Mammary epithelial cell (primary cell): ENCODE results near the gene PRDM2.

Experiments
- CTCF ChIP-seq, 2 donors: IDR thresholded peaks in 1 of 2; conservative IDR thresholded peaks in 1 of 2; 2 replicates each; pipeline ENCODE4 v1.5.1; 2011 to 2012; ENCODE audit warnings: inconsistent platforms in 2 of 2, low read length in 2 of 2, mild to moderate bottlenecking in 2 of 2, control low read depth in 1 of 2, low read depth in 1 of 2; ENCODE audit not compliant: insufficient read depth in 1 of 2; ENCODE audit errors: extremely low read depth in 1 of 2
- EZH2 ChIP-seq: IDR thresholded peaks from 2 replicates; pipeline ENCODE4 v1.6.1; 2012; ENCODE audit warnings: low read length, inconsistent platforms, borderline replicate concordance

GRCh38 chr1:13801232-13801631 lies 101.2 kb downstream of the PRDM2 start:
- TF ChIP-seq CTCF (conservative IDR thresholded peaks at IDR 0.05 in 1 of 2, IDR thresholded peaks at IDR 0.05 in 1 of 2; ENCODE audit: extremely low read depth in 1 of 2, insufficient read depth in 1 of 2, low read depth in 1 of 2, low read length in 2 of 2) (no peak), EZH2 (no peak)
